OCI-LY3 (cell line): ENCODE data around the gene RPL3.

ENCODE experiments used
- EZH2phosphoT487 ChIP-seq: fragments of 200-600 bp; shearing (Covaris generic); IDR thresholded peaks from 2 replicates; pipeline ENCODE4 v1.6.1; 2018; ENCODE audit warnings: antibody characterized with exemption, mixed run types, low read depth
- TF ChIP-seq, protein P1 (sequence below): fragments of 200-600, 300-600 bp; sonication (generic); IDR thresholded peaks from 2 replicates; pipeline ENCODE4 v1.5.1; 2014; ENCODE audit warnings: antibody characterized with exemption, low read length, low read depth

DNA sequence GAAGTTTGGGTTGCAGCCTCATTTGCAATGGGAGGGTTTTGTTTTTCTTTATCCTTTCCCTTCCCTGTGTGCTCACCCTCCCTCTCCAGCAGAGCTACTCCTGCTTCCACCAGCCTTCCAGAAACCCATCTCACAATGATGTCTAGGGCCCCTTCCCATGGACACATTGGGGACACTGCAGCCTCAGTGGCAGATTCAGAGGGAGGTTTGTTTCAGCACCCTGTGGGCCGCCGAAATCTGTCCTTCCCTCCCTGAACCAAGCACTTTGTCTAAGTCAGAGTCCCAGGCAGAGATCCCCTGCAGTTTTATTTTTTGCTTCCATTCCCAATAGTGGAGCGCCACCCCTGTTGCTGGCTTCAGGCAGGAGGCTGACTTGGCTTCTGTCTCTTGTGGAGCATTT lies 21.8 kb upstream of the RPL3 start:
- TF ChIP-seq, protein P1, sequence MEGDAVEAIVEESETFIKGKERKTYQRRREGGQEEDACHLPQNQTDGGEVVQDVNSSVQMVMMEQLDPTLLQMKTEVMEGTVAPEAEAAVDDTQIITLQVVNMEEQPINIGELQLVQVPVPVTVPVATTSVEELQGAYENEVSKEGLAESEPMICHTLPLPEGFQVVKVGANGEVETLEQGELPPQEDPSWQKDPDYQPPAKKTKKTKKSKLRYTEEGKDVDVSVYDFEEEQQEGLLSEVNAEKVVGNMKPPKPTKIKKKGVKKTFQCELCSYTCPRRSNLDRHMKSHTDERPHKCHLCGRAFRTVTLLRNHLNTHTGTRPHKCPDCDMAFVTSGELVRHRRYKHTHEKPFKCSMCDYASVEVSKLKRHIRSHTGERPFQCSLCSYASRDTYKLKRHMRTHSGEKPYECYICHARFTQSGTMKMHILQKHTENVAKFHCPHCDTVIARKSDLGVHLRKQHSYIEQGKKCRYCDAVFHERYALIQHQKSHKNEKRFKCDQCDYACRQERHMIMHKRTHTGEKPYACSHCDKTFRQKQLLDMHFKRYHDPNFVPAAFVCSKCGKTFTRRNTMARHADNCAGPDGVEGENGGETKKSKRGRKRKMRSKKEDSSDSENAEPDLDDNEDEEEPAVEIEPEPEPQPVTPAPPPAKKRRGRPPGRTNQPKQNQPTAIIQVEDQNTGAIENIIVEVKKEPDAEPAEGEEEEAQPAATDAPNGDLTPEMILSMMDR = no peak
- TF ChIP-seq EZH2phosphoT487 = no peak
